ENCODE measurements around the gene NTM. TPM values are rescaled to one million over a fixed set of nuclear protein-coding genes. Genes with fewer than 3 reads are reported as not detected.

Gene NTM
- total and polyA plus RNA-seq, 8 donors, result 0.04 to 4.4 (median 0.50) TPM

- 43 to 65% methylated on average over 3 of the region's 3 CpGs for WGBS, 2 donors
- Histone ChIP-seq H3K36me3 (no peaks in the 10 kb centered on the region), H3K27ac (no peak overlapping the region), H3K4me3 (no peak overlapping the region), H3K9me3 (no peaks in the 10 kb centered on the region), H3K4me1 (no peaks in the 10 kb centered on the region), H3K27me3 (no peaks in the 10 kb centered on the region)
- ATAC-seq, result no peak
- TF ChIP-seq CTCF (IDR thresholded peaks at IDR 0.05), result no peak
- no peak for FAIRE-seq
- intact Hi-C loops (cut with DNase I), result no loop called here
- DNase-seq, result no peak
These were observed 217.6 kb downstream of the NTM start for GRCh38 chr11:131588057-131588456.

GRCh38 chr11:131591051-131591461 lies 220.6 kb downstream of the NTM start:
- no peak for TF ChIP-seq CTCF (IDR thresholded peaks at IDR 0.05)
- H3K27ac ChIP-seq, result no peak overlapping the region
- ATAC-seq (no peak), DNase-seq (peak in 1 of 6 donors; percentile 34), FAIRE-seq (no peak)
- no peaks in the 10 kb centered on the region for H3K27me3 ChIP-seq
- 37 to 49% methylated on average over 7 of the region's 7 CpGs for WGBS, 2 donors
- H3K4me1 ChIP-seq, result no peaks in the 10 kb centered on the region
- intact Hi-C loops (cut with DNase I), result no loop called here
- H3K36me3 ChIP-seq, result no peaks in the 10 kb centered on the region
- no peak overlapping the region for H3K4me3 ChIP-seq
- H3K9me3 ChIP-seq, result no peaks in the 10 kb centered on the region

- ATAC-seq (no peak), DNase-seq (no peak), FAIRE-seq (no peak)
- no peaks in the 10 kb centered on the region for H3K36me3 ChIP-seq
- no peaks in the 10 kb centered on the region for H3K9me3 ChIP-seq
- no peaks in the 10 kb centered on the region for H3K4me1 ChIP-seq
- H3K4me3 ChIP-seq, result no peak overlapping the region
- TF ChIP-seq CTCF (IDR thresholded peaks at IDR 0.05), result no peak
- H3K27me3 ChIP-seq, result no peaks in the 10 kb centered on the region
- H3K27ac ChIP-seq, result no peak overlapping the region
- intact Hi-C loops (cut with DNase I), result no loop called here
- whole genome bisulfite sequencing, 2 donors, result 52 to 59% methylated on average over 2 of the region's 2 CpGs
These were observed 221.7 kb downstream of the NTM start for GRCh38 chr11:131592152-131592551.

- FAIRE-seq (no peak), ATAC-seq (no peak), DNase-seq (no peak)
- Histone ChIP-seq H3K27me3 (no peaks in the 10 kb centered on the region), H3K27ac (no peak overlapping the region), H3K4me1 (no peaks in the 10 kb centered on the region), H3K9me3 (no peaks in the 10 kb centered on the region), H3K4me3 (no peak overlapping the region), H3K36me3 (no peaks in the 10 kb centered on the region)
- WGBS, 2 donors, result 36 to 39% methylated on average over 2 of the region's 2 CpGs
- intact Hi-C loops (cut with DNase I), result no loop called here
- no peak for TF ChIP-seq CTCF (IDR thresholded peaks at IDR 0.05)
These were observed 222.3 kb downstream of the NTM start for GRCh38 chr11:131592734-131593133.

- WGBS, 2 donors, result 49 to 53% methylated on average over 6 of the region's 6 CpGs
- TF ChIP-seq CTCF (IDR thresholded peaks at IDR 0.05), result no peak
- no peaks in the 10 kb centered on the region for H3K4me1 ChIP-seq
- ATAC-seq (no peak), DNase-seq (no peak), FAIRE-seq (no peak)
- intact Hi-C loops (cut with DNase I), result no loop called here
- H3K9me3 ChIP-seq, result no peaks in the 10 kb centered on the region
- H3K4me3 ChIP-seq, result no peak overlapping the region
- no peaks in the 10 kb centered on the region for H3K36me3 ChIP-seq
- H3K27me3 ChIP-seq, result no peaks in the 10 kb centered on the region
- no peak overlapping the region for H3K27ac ChIP-seq
These were observed 222.9 kb downstream of the NTM start for GRCh38 chr11:131593301-131593700.
